ENCODE results near the gene OR6M1. TPM values are rescaled to one million over a fixed set of nuclear protein-coding genes. Genes with fewer than 3 reads are reported as not detected.

Gene OR6M1
- total and polyA plus RNA-seq, 2 donors (not counting 3 experiments of a cell fraction or from before 2014, with no cell fraction given): not detected

GRCh38 chr11:123833095-123833494 is 26.9 kb upstream of the OR6M1 start:
- FAIRE-seq: no peak

GRCh38 chr11:123829745-123830144 is 23.6 kb upstream of the OR6M1 start:
- Histone ChIP-seq H3K27me3 (ENCODE audit: control insufficient read depth in 2 of 2, insufficient read depth in 2 of 2, low read length in 2 of 2) (no peaks in the 10 kb centered on the region), H2AFZ (ENCODE audit: low read depth, low read length) (no peak overlapping the region), H3K79me2 (ENCODE audit: control insufficient read depth, insufficient read depth, low read length) (no peaks in the 10 kb centered on the region), H3K9ac (replicated peaks; ENCODE audit: extremely low read depth, insufficient read depth, low read length) (no peak overlapping the region), H3K9me3 (replicated peaks; ENCODE audit: control insufficient read depth, insufficient read depth, low read length) (no peaks in the 10 kb centered on the region), H3K36me3 (ENCODE audit: control insufficient read depth in 2 of 2, extremely low read depth in 1 of 2, insufficient read depth in 2 of 2, low read length in 2 of 2) (no peaks in the 10 kb centered on the region), H3K4me2 (ENCODE audit: insufficient read depth, low read length) (no peak overlapping the region), H4K20me1 (replicated peaks; ENCODE audit: control insufficient read depth, extremely low read depth, insufficient read depth, low read length) (no peaks in the 10 kb centered on the region), H3K27ac (ENCODE audit: insufficient read depth, low read depth, low read length) (no peak overlapping the region), H3K9me1 (replicated peaks; ENCODE audit: control insufficient read depth, extremely low read depth, insufficient read depth, low read length) (no peaks in the 10 kb centered on the region), H3K4me3 (replicated peaks in 1 of 3; ENCODE audit: insufficient read depth in 1 of 3, low read depth in 1 of 3, low read length in 3 of 3) (no peak overlapping the region), H3K4me1 (ENCODE audit: control insufficient read depth, extremely low read depth, insufficient read depth, low read length) (no peaks in the 10 kb centered on the region)
- intact Hi-C loops (cut with micrococcal nuclease) (no loop called here), dilution Hi-C loops (cut with MboI; ENCODE audit: extremely low pct_ligation_motif_present, low sequenced_read_pairs) (no loop called here)
- ChIA-PET POLR2A (no interaction called here), CTCF (interaction anchor here (1.3 kb wide), 1 partner anchor 10 kb away, joined by 3 read pairs; no protein-coding TSS in a partner anchor)
- FAIRE-seq: no peak
- BruUV-seq (replicated peaks): no TSS peak
- no peak for DNase-seq (ENCODE audit: low read depth, low spot score)
- TF ChIP-seq FOS (IDR thresholded peaks at IDR 0.05; ENCODE audit: borderline replicate concordance, insufficient read depth, low read length): no peak
- no peak for TF ChIP-seq JUN (IDR thresholded peaks at IDR 0.05; ENCODE audit: borderline replicate concordance, insufficient read depth, insufficient read length, low read depth)
- TF ChIP-seq CTCF (IDR thresholded peaks at IDR 0.05; ENCODE audit: extremely low read depth in 1 of 2, insufficient read depth in 1 of 2, low read depth in 1 of 2, low read length in 2 of 2): no peak
- TF ChIP-seq POLR2AphosphoS5 (IDR thresholded peaks at IDR 0.05; ENCODE audit: insufficient read depth, low read depth, low read length): no peak
- TF ChIP-seq MAX (IDR thresholded peaks at IDR 0.05; ENCODE audit: insufficient read depth, insufficient read length): no peak
- TF ChIP-seq EZH2 (IDR thresholded peaks at IDR 0.05; ENCODE audit: borderline replicate concordance, low read depth, low read length, severe bottlenecking): no peak
- TF ChIP-seq MYC (IDR thresholded peaks at IDR 0.05; ENCODE audit: low read depth, low read length): no peak
- no peak for TF ChIP-seq GATA2 (IDR thresholded peaks at IDR 0.05; ENCODE audit: insufficient read depth, insufficient read length, low read depth, low read length)
- no peak for TF ChIP-seq POLR2A (IDR thresholded peaks at IDR 0.05; ENCODE audit: low read depth, low read length)

More at GRCh38 chr11:123833095-123833494, 26.9 kb upstream of the OR6M1 start:
- Histone ChIP-seq H3K27me3 (ENCODE audit: control insufficient read depth in 2 of 2, insufficient read depth in 2 of 2, low read length in 2 of 2) (no peaks in the 10 kb centered on the region), H3K79me2 (ENCODE audit: control insufficient read depth, insufficient read depth, low read length) (no peaks in the 10 kb centered on the region), H4K20me1 (replicated peaks; ENCODE audit: control insufficient read depth, extremely low read depth, insufficient read depth, low read length) (no peaks in the 10 kb centered on the region), H3K27ac (ENCODE audit: insufficient read depth, low read depth, low read length) (no peak overlapping the region), H2AFZ (ENCODE audit: low read depth, low read length) (no peak overlapping the region), H3K4me2 (ENCODE audit: insufficient read depth, low read length) (no peak overlapping the region), H3K4me3 (replicated peaks in 1 of 3; ENCODE audit: insufficient read depth in 1 of 3, low read depth in 1 of 3, low read length in 3 of 3) (no peak overlapping the region), H3K4me1 (ENCODE audit: control insufficient read depth, extremely low read depth, insufficient read depth, low read length) (no peaks in the 10 kb centered on the region), H3K36me3 (ENCODE audit: control insufficient read depth in 2 of 2, extremely low read depth in 1 of 2, insufficient read depth in 2 of 2, low read length in 2 of 2) (no peaks in the 10 kb centered on the region), H3K9ac (replicated peaks; ENCODE audit: extremely low read depth, insufficient read depth, low read length) (no peak overlapping the region), H3K9me1 (replicated peaks; ENCODE audit: control insufficient read depth, extremely low read depth, insufficient read depth, low read length) (no peaks in the 10 kb centered on the region), H3K9me3 (replicated peaks; ENCODE audit: control insufficient read depth, insufficient read depth, low read length) (no peaks in the 10 kb centered on the region)
- ChIA-PET CTCF (no interaction called here), POLR2A (no interaction called here)
- DNase-seq (ENCODE audit: low read depth, low spot score): no peak
- BruUV-seq (replicated peaks): no TSS peak
- dilution Hi-C loops (cut with MboI; ENCODE audit: extremely low pct_ligation_motif_present, low sequenced_read_pairs): no loop called here
- intact Hi-C loops (cut with micrococcal nuclease): no loop called here
- no peak for TF ChIP-seq CTCF (IDR thresholded peaks at IDR 0.05; ENCODE audit: extremely low read depth in 1 of 2, insufficient read depth in 1 of 2, low read depth in 1 of 2, low read length in 2 of 2)
- no peak for TF ChIP-seq EZH2 (IDR thresholded peaks at IDR 0.05; ENCODE audit: borderline replicate concordance, low read depth, low read length, severe bottlenecking)
